SH-SY5Y (cell line): ENCODE results near the gene MYLK4.

Experiments used
- GATA2 ChIP-seq: IDR thresholded peaks from 2 replicates; pipeline ENCODE4 v1.6.1; 2011; ENCODE audit warnings: mild to moderate bottlenecking, low read depth, low read length
- GATA3 ChIP-seq: IDR thresholded peaks from 2 replicates; pipeline ENCODE4 v1.6.1; 2011; ENCODE audit warnings: low read depth, mild to moderate bottlenecking, low read length, moderate library complexity

DNA sequence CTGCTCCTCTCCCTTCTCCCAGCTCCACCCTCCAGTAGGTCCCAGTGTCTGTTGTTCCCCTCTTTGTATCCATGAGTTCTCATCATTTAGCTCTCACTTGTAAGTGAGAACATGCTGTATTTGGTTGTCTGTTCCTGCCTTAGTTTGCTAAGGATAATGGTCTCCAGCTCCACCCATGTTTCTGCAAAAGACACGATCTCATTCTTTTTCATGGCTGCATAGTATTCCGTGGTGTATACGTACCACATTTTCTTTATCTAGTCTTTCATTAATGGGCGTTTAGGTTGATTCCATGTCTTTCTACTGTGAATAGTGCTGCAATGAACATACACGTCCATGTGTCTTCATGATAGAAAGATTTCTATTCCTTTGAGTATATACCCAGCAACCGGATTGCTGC, 136.6 kb downstream of the MYLK4 start:
- TF ChIP-seq GATA3 (no peak), GATA2 (no peak)
